GM19351 (cell line): Measurements from ENCODE around the gene EXTL2.
A peak's percentile ranks its signal among the peaks of the same experiment; 100 is the strongest.
"Not testable (repeated sequence)": the region's sequence is repeated elsewhere in the genome, so short reads cannot be mapped to it uniquely, and the experiment has no call there.

ENCODE experiments used
- ATAC-seq: cut with Tn5 transposase; IDR thresholded peaks from one replicate; pipeline ENCODE4 v1.9.1; 2021; ENCODE audit warnings: mild to moderate bottlenecking, moderate library complexity; ENCODE audit not compliant: unreplicated experiment

The EXTL2 gene

DNA sequence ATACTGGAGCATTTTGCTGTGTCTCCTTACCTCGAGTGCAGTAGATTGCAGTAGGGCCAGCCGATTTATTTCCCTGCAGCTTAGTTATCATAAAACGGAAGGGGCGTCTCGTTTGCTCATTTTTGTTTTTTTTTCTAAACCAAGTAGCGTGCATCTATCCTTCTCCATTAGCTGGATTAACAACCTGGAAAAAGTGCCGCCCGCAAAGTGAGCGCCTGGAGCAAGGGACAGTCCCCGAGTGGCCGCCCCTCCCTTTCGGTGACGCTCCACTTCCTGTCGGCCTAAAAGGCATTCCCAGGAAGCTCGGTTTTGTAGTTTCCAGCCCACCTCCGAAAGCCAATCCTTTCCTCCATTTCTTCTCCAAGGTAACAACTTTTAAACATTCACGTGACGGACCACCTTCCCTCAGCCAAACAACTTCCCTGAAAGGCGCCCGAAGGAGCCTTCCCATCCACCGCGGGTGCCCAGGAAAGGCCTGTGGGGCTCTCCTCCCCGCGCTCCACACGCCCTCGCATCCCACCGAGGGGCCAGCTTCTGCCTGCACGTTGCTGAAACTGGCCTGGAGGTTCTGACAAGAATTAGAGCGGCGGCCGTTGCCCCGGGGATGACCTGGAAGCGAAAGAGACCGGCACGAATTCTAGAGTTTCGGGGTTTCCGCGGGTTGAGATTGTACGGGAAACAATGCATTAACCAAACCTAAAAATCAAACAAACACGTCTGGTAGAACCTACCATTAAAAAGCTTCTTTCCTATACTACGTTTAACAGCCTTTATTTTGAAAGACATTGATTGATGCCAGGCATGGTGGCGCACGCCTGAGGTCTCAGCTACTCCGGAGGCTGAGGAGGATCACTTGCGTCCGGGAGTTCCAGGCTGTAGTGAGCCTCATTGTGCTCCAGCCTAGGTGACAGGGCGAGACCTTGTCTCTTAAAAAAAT lies at the start of gene EXTL2:
EXTL2 (minus strand) TSS at position 240 of the 937 bp plus-strand sequence. CDS start 6,085 bp downstream, outside the sequence.
- peak; percentile 42 for ATAC-seq

- ATAC-seq: no peak
These were observed 48.9 kb upstream of the EXTL2 start for GRCh38 chr1:100943533-100943932.

GRCh38 chr1:100942304-100943046 lies 47.8 kb upstream of the EXTL2 start:
- no peak for ATAC-seq

DNA sequence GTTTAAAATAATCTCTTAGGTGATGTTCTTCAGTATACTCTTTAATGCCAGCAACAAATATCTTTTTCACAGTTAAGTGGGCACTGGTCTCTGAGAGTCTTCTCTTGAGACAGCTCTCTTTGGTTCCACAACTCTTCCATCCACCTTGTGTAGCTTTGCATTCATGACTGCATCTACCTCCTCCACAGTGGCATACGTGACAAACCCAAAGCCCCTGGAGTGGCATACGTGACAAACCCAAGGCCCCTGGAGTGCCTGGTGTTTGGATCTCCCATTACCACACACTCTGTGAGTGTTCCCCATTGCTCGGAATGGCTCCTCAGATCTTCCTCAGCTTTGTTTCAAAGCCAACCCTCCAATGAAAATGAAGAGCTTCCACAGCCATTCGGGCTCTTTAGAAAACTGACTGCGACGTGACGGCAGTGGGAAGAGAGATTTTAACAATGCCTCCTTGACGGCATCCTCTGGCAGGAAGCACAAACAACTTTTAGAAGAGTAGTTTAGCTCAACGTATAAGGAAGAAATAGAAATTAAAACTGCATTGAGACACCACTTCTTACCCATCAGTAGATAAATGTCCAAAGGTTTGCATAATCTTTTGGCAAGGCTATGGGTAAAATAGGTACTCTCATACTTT lies 47.1 kb upstream of the EXTL2 start:
- no peak for ATAC-seq

DNA sequence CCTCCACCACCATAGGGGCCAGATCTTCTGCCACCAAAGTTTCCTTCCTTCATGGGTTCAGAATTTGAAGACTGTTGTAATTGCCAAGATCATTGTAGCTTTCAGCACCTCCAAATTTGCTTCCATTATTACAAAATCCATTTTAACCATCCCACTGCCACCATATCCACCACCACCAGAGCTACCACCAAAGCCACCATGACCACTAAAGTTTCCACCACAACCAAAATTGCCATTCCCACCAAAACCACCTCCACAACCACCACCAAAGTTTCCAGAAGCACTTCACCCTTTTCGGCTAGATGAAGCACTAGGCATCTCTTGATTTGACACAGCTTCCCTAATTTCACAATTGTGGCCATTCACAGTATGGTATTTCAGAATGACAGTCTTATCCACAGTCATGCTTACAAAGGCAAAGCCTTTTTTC lies 46.5 kb upstream of the EXTL2 start:
- ATAC-seq: peak; percentile 69

DNA sequence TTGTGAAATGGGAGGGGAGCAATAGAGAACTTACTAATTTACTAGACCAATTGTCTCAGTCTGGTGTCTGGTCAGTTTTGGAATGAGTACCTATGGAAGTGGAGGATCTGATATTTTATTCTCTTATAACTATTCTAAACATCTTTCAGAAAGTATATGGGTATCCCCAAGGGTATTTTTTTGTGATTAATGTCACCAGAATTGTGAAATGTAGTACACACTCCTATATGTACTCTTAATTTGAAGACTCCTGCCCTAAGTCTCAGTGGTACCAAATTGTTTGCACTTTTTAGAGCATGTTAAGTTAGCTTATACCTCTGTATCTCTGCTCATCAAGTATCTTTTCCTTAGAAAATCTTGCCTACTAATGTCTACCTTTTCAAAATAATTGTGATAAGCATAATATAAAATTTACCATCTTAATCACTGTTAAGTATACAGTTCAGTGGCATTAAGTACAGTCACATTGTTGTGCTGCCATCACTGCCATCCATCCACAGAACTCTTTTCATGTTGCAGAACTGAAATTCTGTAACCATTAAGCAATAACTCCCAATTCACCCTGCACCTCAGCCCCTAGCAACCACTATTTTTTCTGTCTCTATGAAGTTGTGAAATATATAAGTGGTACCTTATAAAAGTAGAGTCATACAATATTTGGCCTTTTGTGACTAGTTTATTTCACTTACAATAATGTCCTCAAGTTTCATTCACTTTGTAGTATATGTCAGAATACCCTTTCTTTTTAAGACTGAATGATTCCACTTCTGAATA lies 41.7 kb upstream of the EXTL2 start:
- no peak for ATAC-seq

GRCh38 chr1:100933555-100933954 lies 38.9 kb upstream of the EXTL2 start:
- not testable (repeated sequence) for ATAC-seq

- no peak for ATAC-seq
These were observed 37.1 kb upstream of the EXTL2 start for GRCh38 chr1:100931716-100932115.

DNA sequence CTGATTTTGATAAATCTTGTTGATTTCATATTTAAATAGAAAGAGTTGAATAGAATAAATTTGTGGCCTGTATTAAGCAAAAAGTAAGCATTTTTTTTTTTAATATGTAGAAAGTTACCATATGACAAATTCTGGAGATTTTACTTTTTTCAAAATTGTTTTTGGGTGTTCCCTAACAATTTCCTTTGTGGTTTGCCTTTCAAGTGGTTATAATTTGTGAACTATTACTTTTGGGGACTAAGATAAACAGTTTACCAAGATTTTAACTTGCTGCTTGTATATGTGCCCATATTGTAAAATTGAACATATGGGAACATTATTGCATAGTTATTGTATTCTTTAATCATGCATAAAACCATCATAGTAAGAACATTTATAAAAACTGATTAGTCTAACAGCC lies 35.9 kb upstream of the EXTL2 start:
- ATAC-seq: no peak

- no peak for ATAC-seq
These were observed 33.5 kb upstream of the EXTL2 start for GRCh38 chr1:100928128-100928527.

DNA sequence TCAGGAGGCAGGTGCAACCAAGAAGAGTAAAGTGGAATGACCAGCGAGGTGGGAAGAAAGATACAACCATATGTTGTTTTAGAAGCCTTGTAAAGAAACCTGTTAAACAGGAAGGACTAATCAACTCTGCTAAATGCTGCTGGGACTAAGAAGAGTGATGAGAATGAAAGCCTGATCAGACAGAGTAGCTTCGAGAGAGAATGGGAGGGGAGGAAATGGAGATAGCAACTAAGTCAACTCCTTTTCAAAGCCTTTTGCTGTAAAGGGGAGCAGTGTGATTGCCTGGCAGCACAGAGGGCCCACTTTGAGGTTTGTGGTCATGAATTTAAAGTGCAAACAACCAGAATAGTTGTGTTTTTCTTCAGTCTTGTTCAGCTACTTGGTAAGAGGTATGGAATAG lies 32.6 kb upstream of the EXTL2 start:
- ATAC-seq: peak; percentile 62

- ATAC-seq: no peak
These were observed 31.6 kb upstream of the EXTL2 start for GRCh38 chr1:100926240-100926639.

- no peak for ATAC-seq
These were observed 30.3 kb upstream of the EXTL2 start for GRCh38 chr1:100924991-100925390.

- ATAC-seq: no peak
These were observed 29.6 kb upstream of the EXTL2 start for GRCh38 chr1:100924212-100924611.

- ATAC-seq: no peak
These were observed 26.6 kb upstream of the EXTL2 start for GRCh38 chr1:100921110-100921706.

DNA sequence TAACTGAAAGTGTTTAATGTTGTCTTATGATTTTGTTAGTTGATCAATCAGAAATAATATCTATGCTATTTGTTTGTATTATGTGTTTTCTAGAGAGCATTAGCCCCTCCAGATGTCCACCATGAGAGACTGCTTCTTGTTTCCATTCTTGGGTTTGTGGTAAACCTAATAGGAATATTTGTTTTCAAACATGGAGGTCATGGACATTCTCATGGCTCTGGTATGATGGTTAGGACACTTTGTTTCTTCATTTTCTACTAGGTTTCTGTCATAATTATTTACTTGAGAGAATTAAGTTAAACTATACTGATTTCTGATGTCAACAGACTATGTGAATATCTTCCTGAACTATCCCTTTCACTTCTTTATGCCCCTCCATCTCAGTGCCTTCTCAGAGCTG lies 17.4 kb upstream of the EXTL2 start:
- no peak for ATAC-seq

GRCh38 chr1:100909018-100909417 lies 14.4 kb upstream of the EXTL2 start:
- no peak for ATAC-seq

- ATAC-seq: no peak
These were observed 13.2 kb upstream of the EXTL2 start for GRCh38 chr1:100907887-100908286.

GRCh38 chr1:100905181-100905580 lies 10.5 kb upstream of the EXTL2 start:
- no peak for ATAC-seq

- no peak for ATAC-seq
These were observed 9.9 kb upstream of the EXTL2 start for GRCh38 chr1:100904528-100904927.
